ENCODE results near the gene NOG.

NOG gene

DNA sequence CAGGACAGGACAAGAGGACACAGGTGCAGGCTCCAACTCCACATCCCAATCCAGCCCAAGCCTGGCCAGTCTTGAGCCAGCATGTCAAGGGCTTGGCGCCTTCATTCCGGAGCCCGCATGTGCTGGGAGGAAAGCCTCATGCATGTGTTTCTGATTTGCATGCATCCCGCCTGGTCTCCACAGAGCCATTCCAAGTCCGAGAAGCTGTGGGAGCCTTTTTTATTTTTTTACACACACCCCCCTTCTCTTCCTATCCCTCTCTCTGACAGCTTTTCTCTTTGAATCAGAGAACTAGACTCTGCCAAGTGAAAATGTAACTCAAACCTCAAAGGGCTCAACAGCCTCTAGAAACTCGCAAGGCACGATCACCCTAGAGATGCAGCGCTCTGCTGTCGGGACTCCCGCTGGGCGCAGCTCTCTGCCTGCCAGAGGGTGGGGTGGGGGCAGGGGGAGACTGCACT is 45.1 kb downstream of the NOG start:
- DNase-seq (ENCODE audit: low read depth): no peak

DNA sequence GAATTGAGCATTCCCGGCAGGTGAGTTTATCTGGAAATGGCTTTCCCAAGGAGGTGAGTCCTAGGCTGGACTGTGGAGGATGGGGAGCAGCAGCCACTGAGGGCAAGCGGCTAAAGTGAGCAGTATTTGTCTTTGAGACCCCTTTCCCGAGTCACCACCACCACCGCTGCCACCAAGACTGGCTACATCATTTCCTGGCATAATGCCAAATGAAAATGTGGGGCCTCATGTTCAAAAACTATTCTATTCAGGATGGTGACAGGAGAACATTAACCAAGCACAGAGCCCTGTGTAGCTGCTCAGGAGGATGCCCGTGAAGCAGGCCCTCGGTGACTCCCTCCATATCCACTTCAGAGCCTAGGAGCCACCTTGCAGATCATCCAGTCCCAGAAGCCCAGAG is 46.0 kb downstream of the NOG start:
- DNase-seq (ENCODE audit: low read depth): no peak

DNA sequence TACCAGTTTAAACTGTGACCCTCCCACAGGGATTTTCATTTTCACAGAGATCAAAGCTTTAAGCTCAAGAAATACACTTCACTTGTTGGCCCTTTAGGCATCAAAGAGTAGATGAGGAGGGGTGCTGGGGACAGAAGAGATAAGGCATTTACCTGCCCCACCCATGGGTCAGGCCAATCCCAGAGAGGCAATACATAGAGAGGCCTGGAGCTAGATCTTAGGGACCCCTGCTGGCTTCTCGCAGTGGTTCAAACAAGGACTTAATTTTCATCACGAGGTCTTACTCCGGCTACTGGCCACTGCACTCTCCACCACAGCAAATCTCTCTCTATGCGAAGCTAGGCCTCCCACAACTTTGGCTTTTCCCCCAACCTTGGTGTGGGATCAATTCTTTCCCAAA is 46.6 kb downstream of the NOG start:
- DNase-seq (ENCODE audit: low read depth): no peak

DNA sequence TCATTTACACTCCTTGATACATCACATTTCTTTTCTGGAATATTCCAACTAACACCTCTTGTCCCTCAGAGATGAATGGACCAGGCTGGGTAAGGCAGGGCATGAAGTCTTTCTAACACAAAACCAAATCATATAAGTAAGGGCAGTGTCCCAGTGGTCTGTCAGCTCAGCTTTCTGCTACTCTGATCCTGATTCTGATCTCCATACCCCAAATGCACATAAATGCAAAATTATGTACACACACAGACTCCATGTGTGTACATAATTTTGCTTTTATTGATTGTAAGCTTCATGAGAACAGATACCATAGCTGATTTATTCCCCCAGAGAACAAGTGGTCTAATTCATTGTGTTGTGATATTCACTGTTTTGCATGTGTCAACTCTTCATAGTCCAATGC is 47.9 kb downstream of the NOG start:
- no peak for DNase-seq (ENCODE audit: low read depth)

DNA sequence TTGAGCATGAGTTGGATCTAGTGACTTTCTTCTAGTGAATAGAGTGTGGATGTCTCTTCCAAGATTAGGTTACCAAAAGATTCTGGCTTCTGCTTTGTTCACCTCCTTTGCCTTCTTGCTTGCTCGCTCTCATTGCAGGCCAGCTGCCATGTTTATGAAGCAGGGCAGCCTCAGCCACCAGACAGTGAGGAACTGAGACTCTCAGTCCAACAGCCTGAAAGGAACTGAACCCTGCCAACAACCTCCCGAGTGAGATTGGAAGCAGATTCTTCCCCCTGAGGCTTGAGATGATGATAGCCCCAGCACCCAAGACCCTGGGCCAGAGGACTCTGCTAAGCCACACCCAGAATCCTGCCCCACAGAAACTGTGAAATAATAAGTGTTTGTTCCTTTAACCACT is 48.4 kb downstream of the NOG start:
- DNase-seq (ENCODE audit: low read depth): no peak

DNA sequence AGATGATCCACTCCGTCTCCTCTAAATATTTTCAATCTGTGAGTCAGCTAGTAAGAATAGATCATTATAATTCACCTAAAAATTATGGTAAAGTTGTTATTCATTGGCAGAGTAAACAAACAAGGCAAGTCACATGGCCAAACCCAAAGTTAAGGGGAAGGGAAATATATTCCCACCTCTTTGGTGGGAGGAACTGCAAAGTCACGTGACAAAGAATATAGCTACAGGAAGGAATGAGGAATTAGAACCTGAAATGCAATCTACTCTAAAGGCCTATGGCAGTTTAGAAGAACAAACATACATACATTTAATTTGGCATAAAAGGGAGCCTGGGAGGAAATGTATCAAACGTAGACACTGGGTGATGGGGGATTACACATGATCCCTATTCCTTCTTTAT is 48.9 kb downstream of the NOG start:
- DNase-seq (ENCODE audit: low read depth): no peak
